K562 (cell line): ENCODE measurements around the gene MLH1. TPM values are rescaled to one million over a fixed set of nuclear protein-coding genes. Genes with fewer than 3 reads are reported as not detected.

Source experiments
- ATAC-seq: fragments of 200-7000 bp; cut with Tn5 transposase; 3 replicates; pipeline ENCODE4 v1.9.1; 2020; ENCODE audit warnings: moderate library complexity
- BruUV-seq: library from RNA; stranded (reverse); fragments of 400-500 nt; replicated peaks from 2 replicates; lab custom pipeline; 2021; lab: Mats Ljungman, UMichigan
- CTCF ChIA-PET: fragments of 300-600 bp; formaldehyde crosslinking; extraction: SDS; loops from one replicate; lab custom pipeline; 2021; ENCODE audit warnings: low intra/inter-chr PET ratio; lab: Yijun Ruan, JAX
- POLR2A ChIA-PET: fragments of 300-600, 350-650 bp; sonication (Branson Sonifier 250); formaldehyde crosslinking; extraction: SDS; loops from one replicate; lab custom pipeline; 2021; ENCODE audit warnings: antibody characterized with exemption, inconsistent platforms; lab: Yijun Ruan, JAX
- DNase-seq, 4 experiments: peaks; one replicate each; pipeline versions ENCODE4 v3.0.0 to v3.0.0-alpha.2; 2011 to 2018; ENCODE audit warnings: low spot score in 3 of 4, mixed read lengths in 3 of 4; ENCODE audit errors: extremely low read depth in 1 of 4
- FAIRE-seq: peaks from 2 replicates; lab custom pipeline; 2011; peaks lifted over from hg19 to GRCh38; lab: Jason Lieb, UNC
- H2AFZ ChIP-seq: 2 replicates; pipeline ENCODE4 v1.6.0; 2011; ENCODE audit warnings: low read depth, low read length, control low read depth, inconsistent platforms
- H3K27ac ChIP-seq: fragments of 200-600 bp; 3 replicates; pipeline ENCODE4 v1.8.0; 2011; ENCODE audit warnings: low read depth, mild to moderate bottlenecking, control low read depth, inconsistent platforms, low read length, moderate library complexity, mixed read lengths; ENCODE audit errors: extremely low read depth
- H3K27me3 ChIP-seq, 2 experiments: fragments of 300-600 bp in 1 of 2; 2 replicates in 1 of 2; 3 replicates in 1 of 2; pipeline versions ENCODE4 v1.6.0 to v1.8.0; 2011; ENCODE audit warnings: inconsistent platforms in 2 of 2, low read length in 2 of 2, mild to moderate bottlenecking in 1 of 2, mixed read lengths in 1 of 2, moderate library complexity in 1 of 2; ENCODE audit not compliant: control insufficient read depth in 2 of 2, insufficient read depth in 2 of 2
- H3K36me3 ChIP-seq: fragments of 300-600 bp; 3 replicates; pipeline ENCODE4 v1.8.0; 2011; ENCODE audit warnings: mild to moderate bottlenecking, low read length, inconsistent platforms; ENCODE audit not compliant: control insufficient read depth, insufficient read depth
- H3K4me1 ChIP-seq, 2 experiments: fragments of 200-600 bp in 1 of 2; replicated peaks in 1 of 2; 2 replicates in 1 of 2; 3 replicates in 1 of 2; pipeline versions ENCODE4 v1.5.1 to v1.8.0; 2011; ENCODE audit warnings: inconsistent platforms in 2 of 2, low read length in 2 of 2, mild to moderate bottlenecking in 1 of 2, mixed read lengths in 1 of 2, moderate library complexity in 1 of 2; ENCODE audit not compliant: control insufficient read depth in 2 of 2, insufficient read depth in 2 of 2
- H3K4me2 ChIP-seq: 2 replicates; pipeline ENCODE4 v1.6.1; 2011; ENCODE audit warnings: low read length, control low read depth, inconsistent platforms, mixed read lengths; ENCODE audit not compliant: insufficient read depth
- H3K4me3 ChIP-seq: fragments of 200-600 bp; sonication (generic), shearing (Covaris generic); 2 replicates; pipeline ENCODE4 v1.5.1; 2016; ENCODE audit warnings: control low read depth, inconsistent platforms
- H3K79me2 ChIP-seq: fragments of 200-600 bp; 3 replicates; pipeline ENCODE4 v1.8.0; 2011; ENCODE audit warnings: low read length, inconsistent platforms; ENCODE audit not compliant: control insufficient read depth, insufficient read depth
- H3K9ac ChIP-seq, 2 experiments: 2 replicates each; pipeline versions ENCODE4 v1.6.0 to v1.6.1; 2011; ENCODE audit warnings: low read depth in 2 of 2, low read length in 2 of 2, control low read depth in 1 of 2, inconsistent platforms in 1 of 2, mild to moderate bottlenecking in 1 of 2, mixed read lengths in 1 of 2; ENCODE audit not compliant: insufficient read depth in 1 of 2
- H3K9me1 ChIP-seq: one replicate; pipeline ENCODE4 v1.6.0; 2011; ENCODE audit warnings: inconsistent platforms, mild to moderate bottlenecking, low read length, moderate library complexity; ENCODE audit not compliant: control insufficient read depth, insufficient read depth
- H3K9me3 ChIP-seq: replicated peaks from 2 replicates; pipeline ENCODE4 v1.5.1; 2011; ENCODE audit warnings: low read depth, low read length, inconsistent platforms; ENCODE audit not compliant: control insufficient read depth, insufficient read depth
- H4K20me1 ChIP-seq: replicated peaks from 2 replicates; pipeline ENCODE4 v1.6.1; 2011; ENCODE audit warnings: low read length, inconsistent platforms, mixed read lengths; ENCODE audit not compliant: control insufficient read depth, insufficient read depth
- BRD4 ChIP-seq: fragments of 200-600 bp; sonication (generic); IDR thresholded peaks from 2 replicates; pipeline ENCODE4 v1.6.1; 2017; ENCODE audit warnings: inconsistent platforms
- HNRNPL ChIP-seq: fragments of 200-400 bp; formaldehyde crosslinking; IDR thresholded peaks from 2 replicates; pipeline ENCODE4 v1.6.1; 2017; ENCODE audit warnings: low read depth, mild to moderate bottlenecking, low read length
- ILF3 ChIP-seq: fragments of 450-650 bp; IDR thresholded peaks from 2 replicates; pipeline ENCODE4 v1.6.1; 2018; ENCODE audit warnings: antibody characterized with exemption, mild to moderate bottlenecking, moderate library complexity, borderline replicate concordance
- PHF21A ChIP-seq: fragments of 450-650 bp; IDR thresholded peaks from 2 replicates; pipeline ENCODE4 v1.6.1; 2017; ENCODE audit warnings: low read depth, borderline replicate concordance
- POLR2AphosphoS2 ChIP-seq: IDR thresholded peaks from 2 replicates; pipeline ENCODE4 v1.6.1; 2012; ENCODE audit warnings: low read length, improper control_type of control experiment
- POLR3G ChIP-seq: IDR thresholded peaks from 2 replicates; pipeline ENCODE4 v1.6.1; 2011; ENCODE audit not compliant: insufficient read length, insufficient replicate concordance; ENCODE audit errors: extremely low read depth
- SIN3A ChIP-seq, 2 experiments: fragments of 150-350 bp in 1 of 2; IDR thresholded peaks; 2 replicates each; pipeline ENCODE4 v1.6.1; 2011 to 2016; ENCODE audit warnings: borderline replicate concordance in 2 of 2, low read depth in 2 of 2, low read length in 2 of 2, mild to moderate bottlenecking in 2 of 2, moderate library complexity in 2 of 2; ENCODE audit not compliant: control insufficient read depth in 1 of 2
- SRSF3 ChIP-seq: fragments of 200-400 bp; formaldehyde crosslinking; IDR thresholded peaks from 2 replicates; pipeline ENCODE4 v1.6.1; 2016; ENCODE audit warnings: mild to moderate bottlenecking, low read length, moderate library complexity; ENCODE audit not compliant: insufficient read depth
- ZSCAN29 ChIP-seq: fragments of 450-650 bp; IDR thresholded peaks from 2 replicates; pipeline ENCODE4 v1.6.1; 2017
- WGBS: fragments of 100-300 bp; shearing (Covaris generic); methylation state at CpG from one replicate; pipeline ENCODE4 v1.1.6; 2016; ENCODE audit warnings: low coverage, mixed read lengths; ENCODE audit not compliant: insufficient coverage; ENCODE audit errors: missing lambda C conversion rate; 5-methylcytosine and 5-hydroxymethylcytosine counted together
- in situ Hi-C: fragments of 300-500 bp; cut with MboI; formaldehyde crosslinking; loops from 4 replicates; pipeline ENCODE4 v1.15.0; 2018; ENCODE audit warnings: inconsistent platforms, mixed read lengths
- intact Hi-C: fragments of 100-400 bp; cut with micrococcal nuclease; formaldehyde crosslinking; loops from 2 replicates; pipeline ENCODE4 v1.14.2; 2022
- polyA plus RNA-seq, 8 experiments: library from polyadenylated mRNA; depleted of rRNA in 4 of 8; stranded (reverse) in 5 of 8; unstranded in 3 of 8; fragments of >200 nt; fragmentation: Nextera tagmentation in 2 of 8; fragmentation: Illumina TruSeq in 1 of 8; extraction: Ambion mirVana in 2 of 8; extraction: Trizol in 1 of 8; gene quantifications; 2 replicates each; pipeline versions ENCODE4 v1.2.1 to v1.2.3, GENCODE V29; 2011 to 2014; ENCODE audit warnings: inconsistent platforms in 1 of 8, missing spikeins in 1 of 8
- total RNA-seq, 7 experiments: library from RNA; depleted of rRNA in 6 of 7; stranded (reverse); fragments of >200 nt in 6 of 7; fragmentation: Illumina TruSeq in 2 of 7; extraction: Trizol in 2 of 7; gene quantifications; 2 replicates each; pipeline versions ENCODE4 v1.2.1 to v1.2.3, GENCODE V29; 2011 to 2021; ENCODE audit warnings: low replicate concordance in 1 of 7

MLH1 gene
- total and polyA plus RNA-seq, 9 of the 15 experiments (the other 6 are each of a cell fraction or from before 2014, with no cell fraction given) = 76.4 to 155 (median 117) TPM

- Histone ChIP-seq H3K4me3 (no peak overlapping the region), H3K9me1 (no peaks in the 10 kb centered on the region), H3K79me2 (no peaks in the 10 kb centered on the region), H3K27ac (no peak overlapping the region)
- in situ Hi-C loops = no loop called here
- POLR2A ChIA-PET = no interaction called here
- TF ChIP-seq POLR2AphosphoS2 = no peak
- TF ChIP-seq, all 486 proteins: peak for 0
- ATAC-seq = no peak
- Histone ChIP-seq H3K4me1 (peaks cover 10 to 12% of the 10 kb centered on the region in 2 experiments; a peak in 4 of 5 replicates), H3K27me3 (no peaks in the 10 kb centered on the region), H3K9me3 (no peaks in the 10 kb centered on the region), H2AFZ (no peak overlapping the region), H3K9ac (no peak overlapping the region), H4K20me1 (no peaks in the 10 kb centered on the region), H3K36me3 (no peaks in the 10 kb centered on the region), H3K4me2 (no peak overlapping the region)
- WGBS = 12% methylated on average over 1 of the region's 1 CpG
- no peak for FAIRE-seq
- intact Hi-C loops = no loop called here
- CTCF ChIA-PET = interaction anchor here (0.6 kb wide), 1 partner anchor 34 kb away, joined by 3 read pairs; no protein-coding TSS in a partner anchor
- no TSS peak for BruUV-seq
- DNase-seq = no peak
Measured at GRCh38 chr3:36964331-36964730, 29.0 kb upstream of the MLH1 start.

- H3K9me1 ChIP-seq = no peaks in the 10 kb centered on the region
- no peak for FAIRE-seq
- peak overlapping the region; percentile 5; the same call in 1 of the 2 replicates for H2AFZ ChIP-seq
- H3K4me2 ChIP-seq = no peak overlapping the region
- BruUV-seq = no TSS peak
- in situ Hi-C loops = no loop called here
- H3K9me3 ChIP-seq = no peaks in the 10 kb centered on the region
- no peaks in the 10 kb centered on the region for H3K27me3 ChIP-seq
- H3K4me1 ChIP-seq = peaks cover 11 to 13% of the 10 kb centered on the region in 2 experiments; a peak in 4 of 5 replicates
- ATAC-seq = no peak
- TF ChIP-seq BRD4 = no peak
- TF ChIP-seq ILF3 = no peak
- TF ChIP-seq SRSF3 = no peak
- no peak for TF ChIP-seq POLR3G
- no peak for TF ChIP-seq ZSCAN29
- no peak for TF ChIP-seq SIN3A (IDR thresholded peaks at IDR 0.05; ENCODE audit: borderline replicate concordance in 2 of 2, control insufficient read depth in 1 of 2, low read depth in 2 of 2, low read length in 2 of 2)
- no peak for TF ChIP-seq PHF21A
- no peak for TF ChIP-seq HNRNPL
- TF ChIP-seq, all 486 proteins: peak for 0
- no peak overlapping the region for H3K4me3 ChIP-seq
- H3K79me2 ChIP-seq = no peaks in the 10 kb centered on the region
- ChIA-PET POLR2A (no interaction called here), CTCF (interaction anchor here (0.6 kb wide), 1 partner anchor 35 kb away, joined by 3 read pairs; no protein-coding TSS in a partner anchor)
- no peaks in the 10 kb centered on the region for H4K20me1 ChIP-seq
- H3K36me3 ChIP-seq = no peaks in the 10 kb centered on the region
- intact Hi-C loops = no loop called here
- no peak overlapping the region for H3K27ac ChIP-seq
- DNase-seq = no peak
- H3K9ac ChIP-seq = no peak overlapping the region
Measured at GRCh38 chr3:36964817-36965216, 28.5 kb upstream of the MLH1 start.
